Neural cell (in vitro differentiated cells): ENCODE results near the gene DDX27.

Source experiments
- EZH2 ChIP-seq: fragments of 200-600, 300-800 bp; shearing (Covaris generic), sonication (generic); IDR thresholded peaks from 2 replicates; pipeline ENCODE4 v1.6.1; 2014; ENCODE audit warnings: antibody characterized with exemption, low read length, borderline replicate concordance, mild to moderate bottlenecking; ENCODE audit not compliant: insufficient read depth, poor library complexity, severe bottlenecking
- POLR2AphosphoS5 ChIP-seq: IDR thresholded peaks from 2 replicates; pipeline ENCODE4 v1.6.1; 2012
- RAD21 ChIP-seq: fragments of 450-650 bp; conservative IDR thresholded peaks from 2 replicates; pipeline ENCODE4 v1.6.1; 2014; ENCODE audit warnings: antibody characterized with exemption, mild to moderate bottlenecking, moderate library complexity
- REST ChIP-seq: IDR thresholded peaks from 2 replicates; pipeline ENCODE4 v1.6.1; 2012; ENCODE audit warnings: borderline replicate concordance
- TAF1 ChIP-seq: IDR thresholded peaks from 2 replicates; pipeline ENCODE4 v1.6.1; 2012; ENCODE audit warnings: low read depth
- TF ChIP-seq, protein P1 (sequence below): fragments of 450-650 bp; IDR thresholded peaks from 2 replicates; pipeline ENCODE4 v1.5.1; 2014; ENCODE audit warnings: antibody characterized with exemption, mild to moderate bottlenecking, moderate library complexity; ENCODE audit not compliant: poor library complexity, severe bottlenecking

- TF ChIP-seq, protein P1, sequence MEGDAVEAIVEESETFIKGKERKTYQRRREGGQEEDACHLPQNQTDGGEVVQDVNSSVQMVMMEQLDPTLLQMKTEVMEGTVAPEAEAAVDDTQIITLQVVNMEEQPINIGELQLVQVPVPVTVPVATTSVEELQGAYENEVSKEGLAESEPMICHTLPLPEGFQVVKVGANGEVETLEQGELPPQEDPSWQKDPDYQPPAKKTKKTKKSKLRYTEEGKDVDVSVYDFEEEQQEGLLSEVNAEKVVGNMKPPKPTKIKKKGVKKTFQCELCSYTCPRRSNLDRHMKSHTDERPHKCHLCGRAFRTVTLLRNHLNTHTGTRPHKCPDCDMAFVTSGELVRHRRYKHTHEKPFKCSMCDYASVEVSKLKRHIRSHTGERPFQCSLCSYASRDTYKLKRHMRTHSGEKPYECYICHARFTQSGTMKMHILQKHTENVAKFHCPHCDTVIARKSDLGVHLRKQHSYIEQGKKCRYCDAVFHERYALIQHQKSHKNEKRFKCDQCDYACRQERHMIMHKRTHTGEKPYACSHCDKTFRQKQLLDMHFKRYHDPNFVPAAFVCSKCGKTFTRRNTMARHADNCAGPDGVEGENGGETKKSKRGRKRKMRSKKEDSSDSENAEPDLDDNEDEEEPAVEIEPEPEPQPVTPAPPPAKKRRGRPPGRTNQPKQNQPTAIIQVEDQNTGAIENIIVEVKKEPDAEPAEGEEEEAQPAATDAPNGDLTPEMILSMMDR = no peak
- no peak for TF ChIP-seq POLR2AphosphoS5
- no peak for TF ChIP-seq EZH2
- no peak for TF ChIP-seq TAF1
- TF ChIP-seq REST = no peak
- TF ChIP-seq RAD21 = no peak
Measured at GRCh38 chr20:49219924-49220831, 962 bp downstream of the DDX27 start.
